ENCODE data around the gene NDUFAF4.

- TF ChIP-seq CTCF (IDR thresholded peaks at IDR 0.05; ENCODE audit: low read depth, low read length, poor library complexity, severe bottlenecking) (no peak), EZH2phosphoT487 (IDR thresholded peaks at IDR 0.05; ENCODE audit: borderline replicate concordance, low read length) (no peak)
Observed at GRCh38 chr6:96898241-96898851, 655 bp upstream of the NDUFAF4 start.

All from DOHH2 (cell line).